B cell (primary cell): ENCODE results near the gene LRIT3.

Experiments
- EZH2 ChIP-seq: IDR thresholded peaks from 2 replicates; pipeline ENCODE4 v1.6.1; 2012; ENCODE audit warnings: borderline replicate concordance, low read depth, mild to moderate bottlenecking, moderate library complexity, low read length; ENCODE audit not compliant: insufficient read depth, poor library complexity, severe bottlenecking
- TF ChIP-seq, protein P1 (sequence below): fragments of 200-600 bp; IDR thresholded peaks from one replicate; pipeline ENCODE4 v1.8.0; 2022; ENCODE audit warnings: antibody characterized with exemption, mild to moderate bottlenecking

DNA sequence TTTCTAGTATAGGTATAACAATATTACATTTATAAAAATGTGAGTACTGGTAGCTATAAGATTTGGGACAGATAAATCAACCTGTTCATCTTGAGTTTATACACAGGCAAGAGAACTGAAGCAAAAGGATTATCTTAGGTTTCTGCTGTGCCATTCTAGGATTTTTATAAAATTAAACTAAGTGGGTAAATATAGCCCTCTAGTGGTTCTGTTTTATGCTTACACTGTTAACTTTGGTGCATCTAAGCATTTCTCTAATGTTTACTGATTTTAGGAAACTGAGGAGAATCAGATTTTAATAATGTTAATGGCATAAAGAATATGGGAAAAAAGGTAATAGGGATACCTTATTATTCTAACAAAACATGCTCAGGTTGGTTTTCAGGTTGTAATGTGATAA is 21.2 kb upstream of the LRIT3 start:
- TF ChIP-seq, protein P1, sequence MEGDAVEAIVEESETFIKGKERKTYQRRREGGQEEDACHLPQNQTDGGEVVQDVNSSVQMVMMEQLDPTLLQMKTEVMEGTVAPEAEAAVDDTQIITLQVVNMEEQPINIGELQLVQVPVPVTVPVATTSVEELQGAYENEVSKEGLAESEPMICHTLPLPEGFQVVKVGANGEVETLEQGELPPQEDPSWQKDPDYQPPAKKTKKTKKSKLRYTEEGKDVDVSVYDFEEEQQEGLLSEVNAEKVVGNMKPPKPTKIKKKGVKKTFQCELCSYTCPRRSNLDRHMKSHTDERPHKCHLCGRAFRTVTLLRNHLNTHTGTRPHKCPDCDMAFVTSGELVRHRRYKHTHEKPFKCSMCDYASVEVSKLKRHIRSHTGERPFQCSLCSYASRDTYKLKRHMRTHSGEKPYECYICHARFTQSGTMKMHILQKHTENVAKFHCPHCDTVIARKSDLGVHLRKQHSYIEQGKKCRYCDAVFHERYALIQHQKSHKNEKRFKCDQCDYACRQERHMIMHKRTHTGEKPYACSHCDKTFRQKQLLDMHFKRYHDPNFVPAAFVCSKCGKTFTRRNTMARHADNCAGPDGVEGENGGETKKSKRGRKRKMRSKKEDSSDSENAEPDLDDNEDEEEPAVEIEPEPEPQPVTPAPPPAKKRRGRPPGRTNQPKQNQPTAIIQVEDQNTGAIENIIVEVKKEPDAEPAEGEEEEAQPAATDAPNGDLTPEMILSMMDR: peak; percentile 76
- no peak for TF ChIP-seq EZH2
